GM13977 (cell line): Measurements from ENCODE around the gene RPS6KA4.

ENCODE experiments used
- DNase-seq: peaks from one replicate; pipeline ENCODE4 v3.0.0; 2012; ENCODE audit warnings: low spot score
- in situ Hi-C: fragments of 300-500 bp; cut with MboI; formaldehyde crosslinking; loops from one replicate; pipeline ENCODE4 v1.12.0; 2022; ENCODE audit warnings: low sequenced_read_pairs, low pct_unique_long_range_greater_than_20kb, mixed read lengths, inconsistent platforms; ENCODE audit not compliant: unreplicated experiment
- TF ChIP-seq, protein P1 (sequence below): IDR thresholded peaks from 2 replicates; pipeline ENCODE4 v1.5.1; 2012; ENCODE audit warnings: mild to moderate bottlenecking, control low read depth; ENCODE audit not compliant: insufficient read depth; ENCODE audit errors: extremely low read depth, missing control alignments

The RPS6KA4 gene

GRCh38 chr11:64338716-64339115 is 20.2 kb upstream of the RPS6KA4 start:
- no peak for DNase-seq
- TF ChIP-seq, protein P1, sequence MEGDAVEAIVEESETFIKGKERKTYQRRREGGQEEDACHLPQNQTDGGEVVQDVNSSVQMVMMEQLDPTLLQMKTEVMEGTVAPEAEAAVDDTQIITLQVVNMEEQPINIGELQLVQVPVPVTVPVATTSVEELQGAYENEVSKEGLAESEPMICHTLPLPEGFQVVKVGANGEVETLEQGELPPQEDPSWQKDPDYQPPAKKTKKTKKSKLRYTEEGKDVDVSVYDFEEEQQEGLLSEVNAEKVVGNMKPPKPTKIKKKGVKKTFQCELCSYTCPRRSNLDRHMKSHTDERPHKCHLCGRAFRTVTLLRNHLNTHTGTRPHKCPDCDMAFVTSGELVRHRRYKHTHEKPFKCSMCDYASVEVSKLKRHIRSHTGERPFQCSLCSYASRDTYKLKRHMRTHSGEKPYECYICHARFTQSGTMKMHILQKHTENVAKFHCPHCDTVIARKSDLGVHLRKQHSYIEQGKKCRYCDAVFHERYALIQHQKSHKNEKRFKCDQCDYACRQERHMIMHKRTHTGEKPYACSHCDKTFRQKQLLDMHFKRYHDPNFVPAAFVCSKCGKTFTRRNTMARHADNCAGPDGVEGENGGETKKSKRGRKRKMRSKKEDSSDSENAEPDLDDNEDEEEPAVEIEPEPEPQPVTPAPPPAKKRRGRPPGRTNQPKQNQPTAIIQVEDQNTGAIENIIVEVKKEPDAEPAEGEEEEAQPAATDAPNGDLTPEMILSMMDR, result no peak
- in situ Hi-C loops, result no loop called here

GRCh38 chr11:64339286-64339685 is 19.7 kb upstream of the RPS6KA4 start:
- in situ Hi-C loops, result no loop called here
- no peak for DNase-seq
- TF ChIP-seq, protein P1, result no peak

- TF ChIP-seq, protein P1, result no peak
- in situ Hi-C loops, result no loop called here
- DNase-seq, result peak; percentile 89
Observed at GRCh38 chr11:64339754-64340408, 19.1 kb upstream of the RPS6KA4 start, which contains the start of gene CCDC88B. CCDC88B (plus strand) TSS chr11:64340204; CDS start chr11:64340267, 63 bp downstream.

DNA sequence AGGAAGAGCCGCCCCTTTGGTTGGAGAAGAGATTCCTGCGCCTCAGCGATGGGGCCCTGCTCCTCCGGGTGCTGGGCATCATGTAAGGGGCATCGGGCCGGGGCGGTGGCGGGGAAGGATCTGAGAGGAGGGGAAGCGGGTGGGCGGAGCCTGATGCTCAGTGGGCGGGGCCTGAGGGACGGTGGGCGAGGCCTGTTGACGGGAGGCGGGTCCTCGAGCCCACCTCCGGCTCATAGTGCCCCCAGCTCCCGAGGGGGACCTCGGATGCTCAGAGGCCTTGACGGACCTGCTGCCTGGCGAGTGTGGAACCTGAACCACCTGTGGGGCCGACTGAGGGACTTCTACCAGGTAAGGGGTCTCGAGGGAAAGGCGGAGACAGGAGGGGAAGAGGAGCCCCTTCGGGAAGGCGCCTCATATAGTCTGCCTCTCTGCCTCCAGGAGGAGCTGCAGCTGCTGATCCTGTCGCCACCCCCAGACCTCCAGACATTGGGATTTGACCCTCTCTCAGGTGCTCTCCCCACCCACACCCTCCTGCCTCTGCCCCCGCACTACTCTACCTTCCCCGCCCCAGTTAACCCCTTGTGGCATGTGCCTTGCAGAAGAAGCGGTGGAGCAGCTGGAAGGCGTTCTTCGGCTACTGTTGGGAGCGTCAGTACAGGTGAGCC is 18.2 kb upstream of the RPS6KA4 start:
- DNase-seq, result peak; percentile 85
- TF ChIP-seq, protein P1, result no peak
- in situ Hi-C loops, result no loop called here

DNA sequence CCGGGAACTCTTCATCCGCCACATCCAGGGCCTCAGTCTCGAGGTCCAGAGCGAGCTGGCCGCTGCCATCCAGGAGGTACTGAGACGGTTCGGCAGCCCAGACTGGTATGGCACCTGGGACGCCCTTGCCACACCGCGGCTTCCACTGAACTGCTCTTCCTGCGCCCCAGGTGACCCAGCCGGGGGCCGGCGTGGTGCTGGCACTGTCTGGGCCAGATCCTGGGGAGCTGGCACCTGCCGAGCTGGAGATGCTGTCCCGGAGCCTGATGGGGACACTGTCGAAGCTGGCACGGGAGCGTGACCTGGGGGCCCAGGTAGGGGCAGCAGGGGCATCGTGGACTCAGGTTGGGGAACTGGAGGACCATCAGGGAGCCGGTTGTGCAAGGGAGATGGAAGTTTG is 17.5 kb upstream of the RPS6KA4 start:
- no peak for DNase-seq
- TF ChIP-seq, protein P1, result no peak
- in situ Hi-C loops, result no loop called here

GRCh38 chr11:64341851-64342791 is 16.8 kb upstream of the RPS6KA4 start:
- peak; percentile 97 for DNase-seq
- in situ Hi-C loops, result no loop called here
- TF ChIP-seq, protein P1, result peak; percentile 28
